H9 (cell line): ENCODE data around the gene TMPRSS11B. TPM values are rescaled to one million over a fixed set of nuclear protein-coding genes. Genes with fewer than 3 reads are reported as not detected.

ENCODE experiments used
- DNase-seq: peaks from one replicate; pipeline ENCODE4 v3.0.0-alpha.2; 2017
- H2AFZ ChIP-seq: one replicate; pipeline ENCODE4 v1.6.1; 2013; ENCODE audit warnings: mild to moderate bottlenecking, low read length, control low read depth, moderate library complexity
- H2AK5ac ChIP-seq: 2 replicates; pipeline ENCODE4 v1.6.1; 2013; ENCODE audit warnings: low read length, control low read depth, mixed read lengths; ENCODE audit not compliant: insufficient read length
- H2BK120ac ChIP-seq: one replicate; pipeline ENCODE4 v1.6.1; 2013; ENCODE audit warnings: low read depth, mild to moderate bottlenecking, low read length, control low read depth, inconsistent platforms; ENCODE audit not compliant: poor library complexity, severe bottlenecking
- H2BK12ac ChIP-seq: 2 replicates; pipeline ENCODE4 v1.6.1; 2013; ENCODE audit warnings: low read length, control low read depth, mixed read lengths, low read depth; ENCODE audit not compliant: insufficient read length
- H2BK15ac ChIP-seq: 2 replicates; pipeline ENCODE4 v1.6.1; 2013; ENCODE audit warnings: low read depth, low read length, control low read depth
- H2BK20ac ChIP-seq: one replicate; pipeline ENCODE4 v1.6.1; 2013; ENCODE audit warnings: low read depth, mild to moderate bottlenecking, low read length, control low read depth, inconsistent platforms; ENCODE audit not compliant: poor library complexity, severe bottlenecking
- H2BK5ac ChIP-seq: 2 replicates; pipeline ENCODE4 v1.6.1; 2013; ENCODE audit warnings: low read length, control low read depth, mixed read lengths; ENCODE audit not compliant: insufficient read length
- H3K14ac ChIP-seq: 2 replicates; pipeline ENCODE4 v1.6.1; 2013; ENCODE audit warnings: low read length, control low read depth; ENCODE audit not compliant: insufficient read depth
- H3K18ac ChIP-seq: 2 replicates; pipeline ENCODE4 v1.6.1; 2013; ENCODE audit warnings: low read depth, mild to moderate bottlenecking, mixed read lengths, low read length, control low read depth; ENCODE audit not compliant: insufficient read length
- H3K23ac ChIP-seq: 2 replicates; pipeline ENCODE4 v1.6.1; 2013; ENCODE audit warnings: low read length, control low read depth, mixed read lengths, low read depth; ENCODE audit not compliant: insufficient read length
- H3K23me2 ChIP-seq: 2 replicates; pipeline ENCODE4 v1.6.1; 2013; ENCODE audit warnings: low read depth, mild to moderate bottlenecking, mixed read lengths, low read length, control low read depth; ENCODE audit not compliant: insufficient read length, poor library complexity, severe bottlenecking
- H3K27ac ChIP-seq: 2 replicates; pipeline ENCODE4 v1.5.1; 2013; ENCODE audit warnings: low read length, control low read depth, mixed read lengths, low read depth; ENCODE audit not compliant: insufficient read length
- H3K27me3 ChIP-seq: 2 replicates; pipeline ENCODE4 v1.6.1; 2013; ENCODE audit warnings: low read length, control low read depth, inconsistent platforms; ENCODE audit not compliant: insufficient read depth
- H3K4ac ChIP-seq: 2 replicates; pipeline ENCODE4 v1.6.1; 2013; ENCODE audit warnings: low read depth, mild to moderate bottlenecking, control low read depth, inconsistent platforms, low read length, moderate library complexity
- H3K4me1 ChIP-seq: 2 replicates; pipeline ENCODE4 v1.6.1; 2013; ENCODE audit warnings: low read length, control low read depth, inconsistent platforms; ENCODE audit not compliant: insufficient read depth
- H3K4me2 ChIP-seq: 2 replicates; pipeline ENCODE4 v1.6.1; 2013; ENCODE audit warnings: low read length, control low read depth, mixed read lengths; ENCODE audit not compliant: insufficient read length, insufficient read depth
- H3K56ac ChIP-seq: 2 replicates; pipeline ENCODE4 v1.6.1; 2013; ENCODE audit warnings: low read depth, mild to moderate bottlenecking, mixed read lengths, low read length, control low read depth; ENCODE audit not compliant: insufficient read length
- H3K79me1 ChIP-seq: 2 replicates; pipeline ENCODE4 v1.6.1; 2013; ENCODE audit warnings: low read depth, mild to moderate bottlenecking, moderate library complexity, low read length, control low read depth, inconsistent platforms; ENCODE audit not compliant: insufficient read depth, poor library complexity, severe bottlenecking
- H3K79me2 ChIP-seq: 2 replicates; pipeline ENCODE4 v1.6.1; 2013; ENCODE audit warnings: low read length, control low read depth, inconsistent platforms; ENCODE audit not compliant: insufficient read depth
- H3K9ac ChIP-seq: 2 replicates; pipeline ENCODE4 v1.6.1; 2013; ENCODE audit warnings: low read length, control low read depth, mixed read lengths; ENCODE audit not compliant: insufficient read length; ENCODE audit errors: extremely low read depth
- H3K9me3 ChIP-seq: one replicate; pipeline ENCODE4 v1.6.1; 2013; ENCODE audit warnings: low read depth, low read length, inconsistent platforms; ENCODE audit not compliant: control insufficient read depth
- H3T11ph ChIP-seq: one replicate; pipeline ENCODE4 v1.6.1; 2013; ENCODE audit warnings: mild to moderate bottlenecking, low read length, control low read depth, inconsistent platforms
- H4K20me1 ChIP-seq: one replicate; pipeline ENCODE4 v1.6.1; 2013; ENCODE audit not compliant: control insufficient read depth, insufficient read length, insufficient read depth
- H4K5ac ChIP-seq: 2 replicates; pipeline ENCODE4 v1.6.1; 2013; ENCODE audit warnings: low read depth, mild to moderate bottlenecking, mixed read lengths, low read length, control low read depth; ENCODE audit not compliant: insufficient read length
- H4K8ac ChIP-seq: replicated peaks from 2 replicates; pipeline ENCODE4 v1.6.1; 2013; ENCODE audit warnings: low read length, control low read depth, mixed read lengths, low read depth; ENCODE audit not compliant: insufficient read length
- H4K91ac ChIP-seq: 2 replicates; pipeline ENCODE4 v1.6.1; 2013; ENCODE audit warnings: low read depth, mild to moderate bottlenecking, moderate library complexity, mixed read lengths, low read length, control low read depth; ENCODE audit not compliant: insufficient read length
- H3K27ac Mint-ChIP-seq, 3 experiments: 2 replicates in 2 of 3; 3 replicates in 1 of 3; pipeline ENCODE4 v1.8.0; 2020 to 2021; ENCODE audit warnings: mixed read lengths in 3 of 3, mild to moderate bottlenecking in 1 of 3, moderate library complexity in 1 of 3
- H3K27me3 Mint-ChIP-seq: 2 replicates; pipeline ENCODE4 v1.8.0; 2021; ENCODE audit warnings: low read depth, mild to moderate bottlenecking, moderate library complexity, mixed read lengths
- H3K36me3 Mint-ChIP-seq, 3 experiments: 2 replicates in 2 of 3; 3 replicates in 1 of 3; pipeline ENCODE4 v1.8.0; 2020 to 2021; ENCODE audit warnings: low read depth in 3 of 3, mixed read lengths in 3 of 3; ENCODE audit not compliant: insufficient read depth in 1 of 3
- H3K4me1 Mint-ChIP-seq, 2 experiments: 2 replicates each; pipeline ENCODE4 v1.8.0; 2020; ENCODE audit warnings: mixed read lengths in 2 of 2
- H3K4me3 Mint-ChIP-seq, 2 experiments: 2 replicates in 1 of 2; 3 replicates in 1 of 2; pipeline ENCODE4 v1.8.0; 2020 to 2021; ENCODE audit warnings: mild to moderate bottlenecking in 2 of 2, mixed read lengths in 2 of 2, moderate library complexity in 1 of 2
- H3K9me3 Mint-ChIP-seq, 2 experiments: 2 replicates in 1 of 2; 3 replicates in 1 of 2; pipeline ENCODE4 v1.8.0; 2020; ENCODE audit warnings: mild to moderate bottlenecking in 2 of 2, mixed read lengths in 2 of 2, moderate library complexity in 1 of 2
- WGBS: extraction: QIAGEN DNeasy Blood & Tissue Kit; methylation state at CpG from one replicate; pipeline ENCODE4 v1.1.7; 2013; ENCODE audit warnings: missing lambda C conversion rate, low lambda C conversion rate, mixed read lengths; ENCODE audit not compliant: insufficient read length; ENCODE audit errors: extremely low coverage; 5-methylcytosine and 5-hydroxymethylcytosine counted together
- total RNA-seq: library from RNA; stranded (reverse); gene quantifications from 2 replicates; pipeline ENCODE4 v1.2.1, GENCODE V29; 2021
- TF ChIP-seq, protein P1 (sequence below): fragments of 200-600 bp; sonication (generic); conservative IDR thresholded peaks from 3 replicates; pipeline ENCODE4 v1.8.0; 2021; ENCODE audit warnings: antibody characterized with exemption, mild to moderate bottlenecking

Gene TMPRSS11B
- total RNA-seq, 1 experiment from 2014 or later: not detected

GRCh38 chr4:68288393-68288740 is 42.9 kb upstream of the TMPRSS11B start:
- Histone ChIP-seq H2BK12ac (no peak overlapping the region), H3K14ac (no peak overlapping the region), H3K4me1 (no peaks in the 10 kb centered on the region; the same call in 1 of the 2 replicates), H3K23ac (no peak overlapping the region), H2BK5ac (no peak overlapping the region), H3T11ph (no peak overlapping the region), H2AK5ac (no peak overlapping the region), H3K9ac (no peak overlapping the region), H4K5ac (no peak overlapping the region), H3K18ac (no peak overlapping the region), H4K20me1 (no peaks in the 10 kb centered on the region), H2BK120ac (no peak overlapping the region), H4K8ac (no peak overlapping the region), H3K79me2 (no peaks in the 10 kb centered on the region), H4K91ac (no peak overlapping the region), H3K23me2 (no peaks in the 10 kb centered on the region), H3K9me3 (no peaks in the 10 kb centered on the region), H2BK20ac (no peak overlapping the region), H2AFZ (no peak overlapping the region), H3K56ac (no peak overlapping the region), H3K4me2 (no peak overlapping the region), H3K79me1 (no peaks in the 10 kb centered on the region), H3K4ac (no peak overlapping the region), H3K27ac (no peak overlapping the region), H2BK15ac (no peak overlapping the region), H3K27me3 (no peaks in the 10 kb centered on the region)
- Mint-ChIP-seq H3K9me3 (peaks cover 9 to 15% of the 10 kb centered on the region in 2 experiments; a peak in 4 of 5 replicates), H3K4me1 (peaks cover 10 to 17% of the 10 kb centered on the region in 2 experiments), H3K27ac (no peak overlapping the region), H3K27me3 (no peaks in the 10 kb centered on the region), H3K4me3 (no peak overlapping the region), H3K36me3 (peaks cover 6 to 10% (median 9%) of the 10 kb centered on the region in 3 experiments; a peak in 4 of 7 replicates)
- no CpG with 5 or more reads among the region's 2 CpGs for WGBS
- TF ChIP-seq, protein P1, sequence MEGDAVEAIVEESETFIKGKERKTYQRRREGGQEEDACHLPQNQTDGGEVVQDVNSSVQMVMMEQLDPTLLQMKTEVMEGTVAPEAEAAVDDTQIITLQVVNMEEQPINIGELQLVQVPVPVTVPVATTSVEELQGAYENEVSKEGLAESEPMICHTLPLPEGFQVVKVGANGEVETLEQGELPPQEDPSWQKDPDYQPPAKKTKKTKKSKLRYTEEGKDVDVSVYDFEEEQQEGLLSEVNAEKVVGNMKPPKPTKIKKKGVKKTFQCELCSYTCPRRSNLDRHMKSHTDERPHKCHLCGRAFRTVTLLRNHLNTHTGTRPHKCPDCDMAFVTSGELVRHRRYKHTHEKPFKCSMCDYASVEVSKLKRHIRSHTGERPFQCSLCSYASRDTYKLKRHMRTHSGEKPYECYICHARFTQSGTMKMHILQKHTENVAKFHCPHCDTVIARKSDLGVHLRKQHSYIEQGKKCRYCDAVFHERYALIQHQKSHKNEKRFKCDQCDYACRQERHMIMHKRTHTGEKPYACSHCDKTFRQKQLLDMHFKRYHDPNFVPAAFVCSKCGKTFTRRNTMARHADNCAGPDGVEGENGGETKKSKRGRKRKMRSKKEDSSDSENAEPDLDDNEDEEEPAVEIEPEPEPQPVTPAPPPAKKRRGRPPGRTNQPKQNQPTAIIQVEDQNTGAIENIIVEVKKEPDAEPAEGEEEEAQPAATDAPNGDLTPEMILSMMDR: no peak
- DNase-seq: no peak
